K562 (cell line): Measurements from ENCODE around the gene USP17L20.
"Not testable (repeated sequence)": the region's sequence is repeated elsewhere in the genome, so short reads cannot be mapped to it uniquely, and the experiment has no call there.

Experiments used
- ETS1 ChIP-seq: conservative IDR thresholded peaks from 2 replicates; pipeline ENCODE4 v1.6.1; 2011; ENCODE audit warnings: low read depth, mild to moderate bottlenecking, low read length; ENCODE audit not compliant: control insufficient read depth
- HMBOX1 ChIP-seq: sonication (generic); IDR thresholded peaks from 2 replicates; pipeline ENCODE4 v1.6.1; 2016
- ZSCAN29 ChIP-seq: fragments of 450-650 bp; IDR thresholded peaks from 2 replicates; pipeline ENCODE4 v1.6.1; 2017

- not testable (repeated sequence) for TF ChIP-seq HMBOX1, ETS1, ZSCAN29
These were observed 43.2 kb upstream of the USP17L20 start for GRCh38 chr4:9214701-9215100.
